ENCODE measurements around the gene DERL3. TPM values are rescaled to one million over a fixed set of nuclear protein-coding genes. Genes with fewer than 3 reads are reported as not detected.

Gene DERL3
- total and polyA plus RNA-seq, 2 of the 13 experiments (the other 11 are each of a cell fraction or from before 2014, with no cell fraction given), result not detected

DNA sequence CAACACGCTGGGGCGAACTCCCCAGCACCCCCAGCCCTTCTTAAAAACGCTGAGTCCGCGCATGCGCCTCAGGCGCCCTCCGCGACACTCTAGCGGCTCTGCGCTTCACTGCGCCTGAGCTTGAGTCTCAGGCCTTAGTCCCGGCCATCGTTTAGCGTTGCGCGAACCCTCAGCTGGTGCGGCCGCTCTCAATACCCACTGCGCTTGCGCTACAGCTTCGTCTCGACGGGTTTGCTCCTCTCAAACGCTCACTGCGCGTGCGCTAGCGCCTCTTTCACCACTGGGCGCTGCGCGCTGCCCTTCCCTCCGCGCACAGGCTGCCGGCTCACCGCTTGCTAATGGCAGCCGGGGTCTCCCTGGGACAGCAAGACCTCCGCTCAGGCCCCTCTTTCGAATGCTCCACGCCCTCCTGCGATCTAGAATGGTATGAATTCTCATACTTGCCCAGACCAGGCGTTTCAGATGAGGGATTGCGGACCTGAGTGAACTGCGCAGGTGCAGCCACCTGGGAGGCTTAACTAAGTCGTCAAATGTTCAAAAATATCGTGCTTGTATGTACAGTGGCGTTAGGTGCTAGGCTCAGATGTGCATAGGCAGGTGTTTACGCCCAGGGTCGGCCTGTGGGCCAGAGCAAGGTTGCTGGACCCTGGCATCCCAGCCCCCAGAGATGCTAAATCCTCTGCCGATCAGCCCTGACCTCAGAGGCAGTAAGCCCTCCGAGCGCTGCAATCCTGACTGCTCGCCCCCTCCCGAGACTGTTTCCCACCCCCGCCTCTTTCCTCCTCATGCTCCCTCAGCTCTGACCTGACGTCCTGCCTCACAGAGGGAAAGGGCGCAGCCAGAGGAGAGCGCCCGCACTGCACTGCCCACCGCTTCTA, 19.0 kb upstream of the DERL3 start, which contains the start of gene SLC2A11 (continued):
- TF ChIP-seq, protein P1, sequence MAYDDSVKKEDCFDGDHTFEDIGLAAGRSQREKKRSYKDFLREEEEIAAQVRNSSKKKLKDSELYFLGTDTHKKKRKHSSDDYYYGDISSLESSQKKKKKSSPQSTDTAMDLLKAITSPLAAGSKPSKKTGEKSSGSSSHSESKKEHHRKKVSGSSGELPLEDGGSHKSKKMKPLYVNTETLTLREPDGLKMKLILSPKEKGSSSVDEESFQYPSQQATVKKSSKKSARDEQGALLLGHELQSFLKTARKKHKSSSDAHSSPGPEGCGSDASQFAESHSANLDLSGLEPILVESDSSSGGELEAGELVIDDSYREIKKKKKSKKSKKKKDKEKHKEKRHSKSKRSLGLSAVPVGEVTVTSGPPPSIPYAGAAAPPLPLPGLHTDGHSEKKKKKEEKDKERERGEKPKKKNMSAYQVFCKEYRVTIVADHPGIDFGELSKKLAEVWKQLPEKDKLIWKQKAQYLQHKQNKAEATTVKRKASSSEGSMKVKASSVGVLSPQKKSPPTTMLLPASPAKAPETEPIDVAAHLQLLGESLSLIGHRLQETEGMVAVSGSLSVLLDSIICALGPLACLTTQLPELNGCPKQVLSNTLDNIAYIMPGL (CRISPR knock-in tag; IDR thresholded peaks at IDR 0.05; ENCODE audit: borderline replicate concordance in 1 of 2, low read depth in 1 of 2), result no peak
- TF ChIP-seq SP4 (CRISPR knock-in tag; IDR thresholded peaks at IDR 0.05) (no peak), DNMT3B (CRISPR knock-in tag; conservative IDR thresholded peaks at IDR 0.05) (no peak), ZKSCAN8 (CRISPR knock-in tag; IDR thresholded peaks at IDR 0.05; ENCODE audit: borderline replicate concordance) (no peak), IKZF1 (IDR thresholded peaks at IDR 0.05) (no peak), ZNF558 (CRISPR knock-in tag; IDR thresholded peaks at IDR 0.05; ENCODE audit: borderline replicate concordance) (peak; percentile 48; the same call in 1 of the 2 replicates), ZNF703 (CRISPR knock-in tag; IDR thresholded peaks at IDR 0.05; ENCODE audit: borderline replicate concordance) (no peak), ZNF878 (CRISPR knock-in tag; IDR thresholded peaks at IDR 0.05) (no peak), NCOR1 (IDR thresholded peaks at IDR 0.05; ENCODE audit: borderline replicate concordance, low read length) (no peak), ZNF619 (CRISPR knock-in tag; IDR thresholded peaks at IDR 0.05) (peak; percentile 81; the same call in 1 of the 2 replicates), ZNF337 (CRISPR knock-in tag; IDR thresholded peaks at IDR 0.05; ENCODE audit: borderline replicate concordance, low read depth) (no peak), ZNF713 (CRISPR knock-in tag; IDR thresholded peaks at IDR 0.05) (0 out of 2 replicates have a peak, but pooled peaks have one; percentile 69), GLI4 (CRISPR knock-in tag; IDR thresholded peaks at IDR 0.05; ENCODE audit: borderline replicate concordance) (no peak; the same call in 1 of the 2 replicates), PHF8 (CRISPR knock-in tag; IDR thresholded peaks at IDR 0.05) (peak; percentile 86), ZNF557 (CRISPR knock-in tag; IDR thresholded peaks at IDR 0.05) (no peak)
- TF ChIP-seq, protein P2, sequence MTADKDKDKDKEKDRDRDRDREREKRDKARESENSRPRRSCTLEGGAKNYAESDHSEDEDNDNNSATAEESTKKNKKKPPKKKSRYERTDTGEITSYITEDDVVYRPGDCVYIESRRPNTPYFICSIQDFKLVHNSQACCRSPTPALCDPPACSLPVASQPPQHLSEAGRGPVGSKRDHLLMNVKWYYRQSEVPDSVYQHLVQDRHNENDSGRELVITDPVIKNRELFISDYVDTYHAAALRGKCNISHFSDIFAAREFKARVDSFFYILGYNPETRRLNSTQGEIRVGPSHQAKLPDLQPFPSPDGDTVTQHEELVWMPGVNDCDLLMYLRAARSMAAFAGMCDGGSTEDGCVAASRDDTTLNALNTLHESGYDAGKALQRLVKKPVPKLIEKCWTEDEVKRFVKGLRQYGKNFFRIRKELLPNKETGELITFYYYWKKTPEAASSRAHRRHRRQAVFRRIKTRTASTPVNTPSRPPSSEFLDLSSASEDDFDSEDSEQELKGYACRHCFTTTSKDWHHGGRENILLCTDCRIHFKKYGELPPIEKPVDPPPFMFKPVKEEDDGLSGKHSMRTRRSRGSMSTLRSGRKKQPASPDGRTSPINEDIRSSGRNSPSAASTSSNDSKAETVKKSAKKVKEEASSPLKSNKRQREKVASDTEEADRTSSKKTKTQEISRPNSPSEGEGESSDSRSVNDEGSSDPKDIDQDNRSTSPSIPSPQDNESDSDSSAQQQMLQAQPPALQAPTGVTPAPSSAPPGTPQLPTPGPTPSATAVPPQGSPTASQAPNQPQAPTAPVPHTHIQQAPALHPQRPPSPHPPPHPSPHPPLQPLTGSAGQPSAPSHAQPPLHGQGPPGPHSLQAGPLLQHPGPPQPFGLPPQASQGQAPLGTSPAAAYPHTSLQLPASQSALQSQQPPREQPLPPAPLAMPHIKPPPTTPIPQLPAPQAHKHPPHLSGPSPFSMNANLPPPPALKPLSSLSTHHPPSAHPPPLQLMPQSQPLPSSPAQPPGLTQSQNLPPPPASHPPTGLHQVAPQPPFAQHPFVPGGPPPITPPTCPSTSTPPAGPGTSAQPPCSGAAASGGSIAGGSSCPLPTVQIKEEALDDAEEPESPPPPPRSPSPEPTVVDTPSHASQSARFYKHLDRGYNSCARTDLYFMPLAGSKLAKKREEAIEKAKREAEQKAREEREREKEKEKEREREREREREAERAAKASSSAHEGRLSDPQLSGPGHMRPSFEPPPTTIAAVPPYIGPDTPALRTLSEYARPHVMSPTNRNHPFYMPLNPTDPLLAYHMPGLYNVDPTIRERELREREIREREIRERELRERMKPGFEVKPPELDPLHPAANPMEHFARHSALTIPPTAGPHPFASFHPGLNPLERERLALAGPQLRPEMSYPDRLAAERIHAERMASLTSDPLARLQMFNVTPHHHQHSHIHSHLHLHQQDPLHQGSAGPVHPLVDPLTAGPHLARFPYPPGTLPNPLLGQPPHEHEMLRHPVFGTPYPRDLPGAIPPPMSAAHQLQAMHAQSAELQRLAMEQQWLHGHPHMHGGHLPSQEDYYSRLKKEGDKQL (CRISPR knock-in tag; IDR thresholded peaks at IDR 0.05; ENCODE audit: low read depth), result no peak
- TF ChIP-seq, protein P3, sequence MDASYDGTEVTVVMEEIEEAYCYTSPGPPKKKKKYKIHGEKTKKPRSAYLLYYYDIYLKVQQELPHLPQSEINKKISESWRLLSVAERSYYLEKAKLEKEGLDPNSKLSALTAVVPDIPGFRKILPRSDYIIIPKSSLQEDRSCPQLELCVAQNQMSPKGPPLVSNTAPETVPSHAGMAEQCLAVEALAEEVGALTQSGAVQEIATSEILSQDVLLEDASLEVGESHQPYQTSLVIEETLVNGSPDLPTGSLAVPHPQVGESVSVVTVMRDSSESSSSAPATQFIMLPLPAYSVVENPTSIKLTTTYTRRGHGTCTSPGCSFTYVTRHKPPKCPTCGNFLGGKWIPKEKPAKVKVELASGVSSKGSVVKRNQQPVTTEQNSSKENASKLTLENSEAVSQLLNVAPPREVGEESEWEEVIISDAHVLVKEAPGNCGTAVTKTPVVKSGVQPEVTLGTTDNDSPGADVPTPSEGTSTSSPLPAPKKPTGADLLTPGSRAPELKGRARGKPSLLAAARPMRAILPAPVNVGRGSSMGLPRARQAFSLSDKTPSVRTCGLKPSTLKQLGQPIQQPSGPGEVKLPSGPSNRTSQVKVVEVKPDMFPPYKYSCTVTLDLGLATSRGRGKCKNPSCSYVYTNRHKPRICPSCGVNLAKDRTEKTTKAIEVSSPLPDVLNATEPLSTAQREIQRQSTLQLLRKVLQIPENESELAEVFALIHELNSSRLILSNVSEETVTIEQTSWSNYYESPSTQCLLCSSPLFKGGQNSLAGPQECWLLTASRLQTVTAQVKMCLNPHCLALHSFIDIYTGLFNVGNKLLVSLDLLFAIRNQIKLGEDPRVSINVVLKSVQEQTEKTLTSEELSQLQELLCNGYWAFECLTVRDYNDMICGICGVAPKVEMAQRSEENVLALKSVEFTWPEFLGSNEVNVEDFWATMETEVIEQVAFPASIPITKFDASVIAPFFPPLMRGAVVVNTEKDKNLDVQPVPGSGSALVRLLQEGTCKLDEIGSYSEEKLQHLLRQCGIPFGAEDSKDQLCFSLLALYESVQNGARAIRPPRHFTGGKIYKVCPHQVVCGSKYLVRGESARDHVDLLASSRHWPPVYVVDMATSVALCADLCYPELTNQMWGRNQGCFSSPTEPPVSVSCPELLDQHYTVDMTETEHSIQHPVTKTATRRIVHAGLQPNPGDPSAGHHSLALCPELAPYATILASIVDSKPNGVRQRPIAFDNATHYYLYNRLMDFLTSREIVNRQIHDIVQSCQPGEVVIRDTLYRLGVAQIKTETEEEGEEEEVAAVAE (CRISPR knock-in tag; IDR thresholded peaks at IDR 0.05; ENCODE audit: borderline replicate concordance), result 0 out of 2 replicates have a peak, but pooled peaks have one; percentile 24
